ENCODE measurements around the gene DLX1.

The DLX1 gene

DNA sequence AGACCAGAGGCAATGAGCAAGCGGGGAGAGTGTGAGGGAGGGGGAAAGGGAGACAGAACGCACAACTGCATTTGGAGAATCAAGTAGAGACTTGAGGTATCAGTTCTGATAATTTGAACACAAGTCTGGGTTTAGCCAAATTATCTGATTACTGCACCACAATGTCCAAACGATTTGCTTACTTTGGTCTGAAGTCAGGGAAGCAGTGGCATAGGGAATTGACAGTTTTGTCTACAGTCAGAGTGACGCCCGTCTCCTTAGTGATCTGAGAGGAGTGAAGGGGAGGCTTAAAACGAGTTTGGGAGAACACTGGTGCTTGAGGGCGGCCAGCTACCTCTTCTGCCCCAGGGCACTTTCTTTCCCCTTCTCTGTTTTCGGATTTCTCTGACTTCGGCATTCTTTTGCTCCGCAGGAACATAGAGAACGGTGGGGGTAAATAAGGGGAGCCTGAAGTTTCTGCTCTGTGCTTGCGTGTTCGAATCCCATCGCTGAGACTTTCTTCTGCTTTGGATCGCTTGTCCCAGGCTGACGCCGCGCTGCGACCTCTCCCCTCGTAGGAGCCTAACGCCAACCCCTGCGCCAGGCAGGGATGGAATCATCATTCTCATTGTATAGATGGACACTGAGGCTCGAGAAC is 20.3 kb downstream of the DLX1 start:
- peaks cover 4% of the 10 kb centered on the region for H3K4me1 ChIP-seq (ENCODE audit: insufficient read depth, poor library complexity, severe bottlenecking)
- DNase-seq (ENCODE audit: low spot score): no peak
- no peak for ATAC-seq (ENCODE audit: low read depth)
- no peak overlapping the region for H3K4me3 ChIP-seq (ENCODE audit: severe bottlenecking)
- no peaks in the 10 kb centered on the region for H3K9me3 ChIP-seq (ENCODE audit: severe bottlenecking)
- no peaks in the 10 kb centered on the region for H3K27me3 ChIP-seq (ENCODE audit: insufficient read depth, poor library complexity, severe bottlenecking)
- no peak overlapping the region for H3K27ac ChIP-seq (ENCODE audit: poor library complexity, severe bottlenecking)
- H3K36me3 ChIP-seq (ENCODE audit: low read depth): no peaks in the 10 kb centered on the region
- TF ChIP-seq, protein P1, sequence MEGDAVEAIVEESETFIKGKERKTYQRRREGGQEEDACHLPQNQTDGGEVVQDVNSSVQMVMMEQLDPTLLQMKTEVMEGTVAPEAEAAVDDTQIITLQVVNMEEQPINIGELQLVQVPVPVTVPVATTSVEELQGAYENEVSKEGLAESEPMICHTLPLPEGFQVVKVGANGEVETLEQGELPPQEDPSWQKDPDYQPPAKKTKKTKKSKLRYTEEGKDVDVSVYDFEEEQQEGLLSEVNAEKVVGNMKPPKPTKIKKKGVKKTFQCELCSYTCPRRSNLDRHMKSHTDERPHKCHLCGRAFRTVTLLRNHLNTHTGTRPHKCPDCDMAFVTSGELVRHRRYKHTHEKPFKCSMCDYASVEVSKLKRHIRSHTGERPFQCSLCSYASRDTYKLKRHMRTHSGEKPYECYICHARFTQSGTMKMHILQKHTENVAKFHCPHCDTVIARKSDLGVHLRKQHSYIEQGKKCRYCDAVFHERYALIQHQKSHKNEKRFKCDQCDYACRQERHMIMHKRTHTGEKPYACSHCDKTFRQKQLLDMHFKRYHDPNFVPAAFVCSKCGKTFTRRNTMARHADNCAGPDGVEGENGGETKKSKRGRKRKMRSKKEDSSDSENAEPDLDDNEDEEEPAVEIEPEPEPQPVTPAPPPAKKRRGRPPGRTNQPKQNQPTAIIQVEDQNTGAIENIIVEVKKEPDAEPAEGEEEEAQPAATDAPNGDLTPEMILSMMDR (IDR thresholded peaks at IDR 0.05; ENCODE audit: poor library complexity, severe bottlenecking): no peak

DNA sequence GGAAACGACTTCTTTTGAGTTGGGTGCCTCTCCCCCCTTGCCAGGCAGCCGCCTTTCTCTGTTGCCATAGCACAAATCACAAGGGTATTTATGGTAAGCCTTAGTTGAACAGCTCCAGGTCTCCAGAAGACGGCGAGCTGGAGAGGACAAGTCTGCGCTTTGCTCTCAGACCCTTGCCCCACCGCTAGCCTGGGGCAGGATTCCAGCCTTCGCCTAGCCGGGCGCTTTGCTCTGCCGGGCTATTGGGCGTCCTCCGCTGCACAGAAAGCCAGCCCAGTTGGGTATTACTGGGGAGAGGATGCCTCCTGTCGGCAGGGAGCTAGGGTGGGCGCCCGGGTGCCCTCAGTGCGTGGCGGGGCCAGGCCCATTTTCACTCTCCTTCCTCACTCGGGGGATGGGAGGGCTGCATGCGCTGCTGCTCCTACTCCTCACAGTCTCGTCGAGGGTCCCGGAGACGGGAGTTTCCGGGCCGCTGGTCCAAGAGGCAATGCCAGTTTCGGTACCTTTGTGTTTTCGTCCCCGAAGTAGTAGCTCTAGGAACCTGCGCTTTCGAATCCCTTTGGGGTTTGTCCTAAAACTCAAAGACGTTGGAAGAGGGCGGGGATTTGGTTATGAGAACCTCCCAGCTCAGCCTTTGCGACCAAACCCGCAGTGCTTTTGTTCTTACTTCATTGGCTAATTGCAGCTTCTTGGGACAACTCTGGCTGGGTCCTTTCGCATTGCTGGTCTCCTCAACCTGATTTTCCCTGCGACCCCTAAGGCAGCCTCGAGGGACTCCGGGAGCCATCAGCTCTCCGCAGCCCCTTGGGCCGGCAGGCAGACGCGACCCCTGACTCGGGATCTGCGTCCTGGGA is 21.0 kb downstream of the DLX1 start:
- Histone ChIP-seq H3K4me1 (ENCODE audit: insufficient read depth, poor library complexity, severe bottlenecking) (peaks cover 4% of the 10 kb centered on the region), H3K27me3 (ENCODE audit: insufficient read depth, poor library complexity, severe bottlenecking) (no peaks in the 10 kb centered on the region), H3K9me3 (ENCODE audit: severe bottlenecking) (no peaks in the 10 kb centered on the region), H3K4me3 (ENCODE audit: severe bottlenecking) (peak overlapping the region; percentile 28), H3K36me3 (ENCODE audit: low read depth) (no peaks in the 10 kb centered on the region), H3K27ac (ENCODE audit: poor library complexity, severe bottlenecking) (no peak overlapping the region)
- TF ChIP-seq, protein P1 (IDR thresholded peaks at IDR 0.05; ENCODE audit: poor library complexity, severe bottlenecking): peak; percentile 56
- ATAC-seq (ENCODE audit: low read depth): peak; percentile 13; the same call in 1 of the 3 replicates
- DNase-seq (ENCODE audit: low spot score): no peak

DNA sequence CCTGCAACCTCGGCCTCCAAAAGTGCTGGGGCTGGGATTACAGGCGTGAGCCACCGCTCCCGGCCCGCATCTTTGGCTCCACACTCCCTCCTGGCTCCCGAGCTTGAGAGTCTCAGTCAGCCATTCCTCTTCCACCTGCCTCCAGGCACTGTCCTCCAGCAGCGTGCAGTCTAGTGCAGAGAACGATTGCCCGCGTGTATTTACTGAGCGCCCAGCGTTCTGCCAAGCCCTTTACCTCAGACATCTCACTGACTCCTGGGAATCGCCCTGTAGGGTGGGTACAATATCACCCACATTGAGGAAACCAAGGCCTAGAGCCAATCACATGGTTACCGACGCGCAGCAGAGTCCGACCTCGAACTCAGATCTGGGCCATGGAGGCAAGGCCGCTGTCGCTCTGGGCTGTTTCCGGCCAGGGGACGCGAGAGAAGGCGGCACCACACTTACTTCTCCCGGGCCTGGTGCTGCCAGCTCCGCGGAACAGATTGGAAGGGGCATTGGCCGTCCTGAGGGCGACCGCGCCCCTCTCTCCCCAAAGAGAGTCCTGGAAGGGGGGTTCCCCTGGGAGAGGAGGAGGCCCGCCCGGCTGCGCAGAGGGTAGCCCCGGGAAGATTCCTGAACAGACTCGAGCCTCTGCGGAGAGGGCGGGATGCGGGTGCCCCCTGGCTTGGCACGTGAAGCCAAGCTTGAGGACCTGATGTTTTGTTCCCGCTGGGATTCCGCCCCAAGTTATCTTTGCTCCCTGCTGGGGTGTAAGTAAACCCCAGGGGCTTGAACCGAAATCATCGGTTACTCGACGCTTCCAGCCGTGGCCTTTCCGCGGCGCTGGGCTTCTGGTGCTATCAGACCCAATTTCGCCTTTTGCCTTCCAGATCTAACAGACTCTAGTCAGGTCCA is 22.6 kb downstream of the DLX1 start:
- H3K4me3 ChIP-seq (ENCODE audit: severe bottlenecking): no peak overlapping the region
- no peaks in the 10 kb centered on the region for H3K36me3 ChIP-seq (ENCODE audit: low read depth)
- H3K27ac ChIP-seq (ENCODE audit: poor library complexity, severe bottlenecking): no peak overlapping the region
- DNase-seq (ENCODE audit: low spot score) (no peak), ATAC-seq (ENCODE audit: low read depth) (no peak)
- TF ChIP-seq, protein P1 (IDR thresholded peaks at IDR 0.05; ENCODE audit: poor library complexity, severe bottlenecking): no peak
- no peaks in the 10 kb centered on the region for H3K27me3 ChIP-seq (ENCODE audit: insufficient read depth, poor library complexity, severe bottlenecking)
- peaks cover 4% of the 10 kb centered on the region for H3K4me1 ChIP-seq (ENCODE audit: insufficient read depth, poor library complexity, severe bottlenecking)
- H3K9me3 ChIP-seq (ENCODE audit: severe bottlenecking): no peaks in the 10 kb centered on the region

DNA sequence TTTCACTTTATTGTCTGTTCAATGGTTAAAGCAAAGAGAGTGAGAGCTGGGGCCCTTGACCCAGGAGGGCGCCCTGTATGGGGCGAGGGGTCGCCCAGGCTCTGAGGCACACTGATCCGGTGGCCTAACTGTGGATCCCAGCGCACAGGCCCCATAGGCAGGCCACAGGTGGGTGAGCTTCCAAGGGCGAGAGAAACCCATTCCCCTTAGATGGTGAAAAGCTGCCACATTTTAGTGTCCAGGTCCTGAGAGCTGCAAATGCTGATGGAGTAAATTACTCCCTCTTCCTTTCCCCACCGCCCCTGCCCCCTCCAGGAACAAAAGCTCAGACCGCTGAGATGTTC is 23.3 kb downstream of the DLX1 start:
- Histone ChIP-seq H3K9me3 (ENCODE audit: severe bottlenecking) (no peaks in the 10 kb centered on the region), H3K4me3 (ENCODE audit: severe bottlenecking) (no peak overlapping the region), H3K27ac (ENCODE audit: poor library complexity, severe bottlenecking) (no peak overlapping the region), H3K36me3 (ENCODE audit: low read depth) (no peaks in the 10 kb centered on the region), H3K27me3 (ENCODE audit: insufficient read depth, poor library complexity, severe bottlenecking) (no peaks in the 10 kb centered on the region), H3K4me1 (ENCODE audit: insufficient read depth, poor library complexity, severe bottlenecking) (peaks cover 1% of the 10 kb centered on the region)
- ATAC-seq (ENCODE audit: low read depth): no peak
- TF ChIP-seq, protein P1 (IDR thresholded peaks at IDR 0.05; ENCODE audit: poor library complexity, severe bottlenecking): no peak
- DNase-seq (ENCODE audit: low spot score): no peak

Data from RWPE2 (cell line).